ENCODE results near the gene PPP2R5B. TPM values are rescaled to one million over a fixed set of nuclear protein-coding genes. Genes with fewer than 3 reads are reported as not detected.
A peak's percentile ranks its signal among the peaks of the same experiment; 100 is the strongest.

Gene PPP2R5B
- total and polyA plus RNA-seq, 9 of the 15 experiments (the other 6 are each of a cell fraction or from before 2014, with no cell fraction given) = 0.10 to 7.8 (median 3.3) TPM

- no peak for TF ChIP-seq PHTF2 (CRISPR knock-in tag; IDR thresholded peaks at IDR 0.05)
- TF ChIP-seq XRCC4 (IDR thresholded peaks at IDR 0.05; ENCODE audit: extremely low read depth, insufficient read depth, insufficient read length) = no peak
- TF ChIP-seq CREM (IDR thresholded peaks at IDR 0.05; ENCODE audit: low read depth) = no peak
- TF ChIP-seq RBM17 (IDR thresholded peaks at IDR 0.05; ENCODE audit: borderline replicate concordance, low read depth, low read length) = no peak
Observed at GRCh38 chr11:64931290-64931689, 6.8 kb downstream of the PPP2R5B start.

DNA sequence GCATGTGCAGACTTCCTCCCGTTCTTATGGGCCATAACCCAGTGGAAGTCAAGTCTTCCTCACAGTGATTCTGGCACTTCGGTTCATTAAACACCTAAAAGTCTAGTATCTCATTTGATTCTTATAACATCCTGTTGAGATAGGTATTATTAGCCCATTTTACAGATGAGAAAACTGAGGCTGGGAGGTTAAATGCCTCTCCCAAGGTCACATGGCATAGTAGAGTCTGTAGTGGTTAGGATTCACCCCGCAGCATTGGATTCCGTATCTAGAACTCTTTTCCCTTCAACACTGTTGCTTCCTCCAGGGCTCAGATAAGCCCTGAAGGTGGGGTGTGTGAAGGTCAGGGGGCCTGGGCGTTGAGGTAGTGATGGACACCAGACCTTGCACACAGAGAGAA, 7.8 kb downstream of the PPP2R5B start:
- POLR2A ChIA-PET = interaction anchor here (1.0 kb wide), 1 partner anchor 13 kb away, joined by 3 read pairs; no protein-coding TSS in a partner anchor
- ATAC-seq (no peak), DNase-seq (ENCODE audit: extremely low read depth in 1 of 4, low spot score in 3 of 4) (no peak), FAIRE-seq (no peak)
- in situ Hi-C loops (cut with MboI) (no loop called here), intact Hi-C loops (cut with micrococcal nuclease) (no loop called here)
- H4K20me1 ChIP-seq (replicated peaks; ENCODE audit: control insufficient read depth, insufficient read depth, low read length) = no peaks in the 10 kb centered on the region; the same call in 1 of the 2 replicates
- CTCF ChIA-PET (ENCODE audit: low intra/inter-chr PET ratio) = no interaction called here
- no peaks in the 10 kb centered on the region for H3K27me3 ChIP-seq (ENCODE audit: control insufficient read depth in 2 of 2, insufficient read depth in 2 of 2, low read length in 2 of 2)
- no peak overlapping the region for H2AFZ ChIP-seq (ENCODE audit: low read depth, low read length)
- peaks cover 8 to 28% of the 10 kb centered on the region in 2 experiments; a peak in 4 of 5 replicates for H3K4me1 ChIP-seq (replicated peaks in 1 of 2; ENCODE audit: control insufficient read depth in 2 of 2, insufficient read depth in 2 of 2, low read length in 2 of 2)
- BruUV-seq (replicated peaks) = no TSS peak
- 54% methylated on average over 5 of the region's 5 CpGs for WGBS (ENCODE audit: insufficient coverage, low coverage, missing lambda C conversion rate)
- no peaks in the 10 kb centered on the region for H3K9me1 ChIP-seq (ENCODE audit: control insufficient read depth, insufficient read depth, low read length)
- H3K27ac ChIP-seq (ENCODE audit: extremely low read depth, low read depth, low read length) = no peak overlapping the region
- no peaks in the 10 kb centered on the region for H3K79me2 ChIP-seq (ENCODE audit: control insufficient read depth, insufficient read depth, low read length)
- H3K4me3 ChIP-seq = no peak overlapping the region
- no peaks in the 10 kb centered on the region for H3K9me3 ChIP-seq (replicated peaks; ENCODE audit: control insufficient read depth, insufficient read depth, low read depth, low read length)
- H3K9ac ChIP-seq (ENCODE audit: insufficient read depth in 1 of 2, low read depth in 2 of 2, low read length in 2 of 2) = no peak overlapping the region
- H3K4me2 ChIP-seq (ENCODE audit: insufficient read depth, low read length) = no peak overlapping the region
- peaks cover 7% of the 10 kb centered on the region; the same call in 1 of the 3 replicates for H3K36me3 ChIP-seq (ENCODE audit: control insufficient read depth, insufficient read depth, low read length)
- TF ChIP-seq MEIS2 (IDR thresholded peaks at IDR 0.05; ENCODE audit: partially characterized antibody) = no peak
- no peak for TF ChIP-seq CBX2 (IDR thresholded peaks at IDR 0.05; ENCODE audit: insufficient read depth, low read length, poor library complexity, severe bottlenecking)
- no peak for TF ChIP-seq SUPT5H (IDR thresholded peaks at IDR 0.05)
- TF ChIP-seq, protein P1, sequence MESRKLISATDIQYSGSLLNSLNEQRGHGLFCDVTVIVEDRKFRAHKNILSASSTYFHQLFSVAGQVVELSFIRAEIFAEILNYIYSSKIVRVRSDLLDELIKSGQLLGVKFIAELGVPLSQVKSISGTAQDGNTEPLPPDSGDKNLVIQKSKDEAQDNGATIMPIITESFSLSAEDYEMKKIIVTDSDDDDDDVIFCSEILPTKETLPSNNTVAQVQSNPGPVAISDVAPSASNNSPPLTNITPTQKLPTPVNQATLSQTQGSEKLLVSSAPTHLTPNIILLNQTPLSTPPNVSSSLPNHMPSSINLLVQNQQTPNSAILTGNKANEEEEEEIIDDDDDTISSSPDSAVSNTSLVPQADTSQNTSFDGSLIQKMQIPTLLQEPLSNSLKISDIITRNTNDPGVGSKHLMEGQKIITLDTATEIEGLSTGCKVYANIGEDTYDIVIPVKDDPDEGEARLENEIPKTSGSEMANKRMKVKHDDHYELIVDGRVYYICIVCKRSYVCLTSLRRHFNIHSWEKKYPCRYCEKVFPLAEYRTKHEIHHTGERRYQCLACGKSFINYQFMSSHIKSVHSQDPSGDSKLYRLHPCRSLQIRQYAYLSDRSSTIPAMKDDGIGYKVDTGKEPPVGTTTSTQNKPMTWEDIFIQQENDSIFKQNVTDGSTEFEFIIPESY (CRISPR knock-in tag; IDR thresholded peaks at IDR 0.05) = no peak
- TF ChIP-seq NR2C1 (IDR thresholded peaks at IDR 0.05) = no peak
- TF ChIP-seq NR2C1 (tag; IDR thresholded peaks at IDR 0.05) = no peak
- TF ChIP-seq ZNF395 (CRISPR knock-in tag; IDR thresholded peaks at IDR 0.05) = no peak

More at GRCh38 chr11:64931290-64931689, 6.8 kb downstream of the PPP2R5B start:
- no peak overlapping the region for H3K4me2 ChIP-seq (ENCODE audit: insufficient read depth, low read length)
- H3K4me1 ChIP-seq (replicated peaks in 1 of 2; ENCODE audit: control insufficient read depth in 2 of 2, insufficient read depth in 2 of 2, low read length in 2 of 2) = peaks cover 8 to 36% of the 10 kb centered on the region in 2 experiments; a peak in 4 of 5 replicates
- no TSS peak for BruUV-seq (replicated peaks)
- no peaks in the 10 kb centered on the region for H3K79me2 ChIP-seq (ENCODE audit: control insufficient read depth, insufficient read depth, low read length)
- no peak overlapping the region for H2AFZ ChIP-seq (ENCODE audit: low read depth, low read length)
- H3K9ac ChIP-seq (ENCODE audit: insufficient read depth in 1 of 2, low read depth in 2 of 2, low read length in 2 of 2) = 0 out of 4 replicates have a peak overlapping the region, but pooled peaks of 1 of the 2 experiments have one; percentile 11
- in situ Hi-C loops (cut with MboI) (no loop called here), intact Hi-C loops (cut with micrococcal nuclease) (no loop called here)
- WGBS (ENCODE audit: insufficient coverage, low coverage, missing lambda C conversion rate) = 88% methylated on average over 5 of the region's 7 CpGs
- DNase-seq (ENCODE audit: extremely low read depth in 1 of 4, low spot score in 3 of 4) (no peak), ATAC-seq (no peak), FAIRE-seq (no peak)
- H3K9me3 ChIP-seq (replicated peaks; ENCODE audit: control insufficient read depth, insufficient read depth, low read depth, low read length) = no peaks in the 10 kb centered on the region
- H3K9me1 ChIP-seq (ENCODE audit: control insufficient read depth, insufficient read depth, low read length) = no peaks in the 10 kb centered on the region
- POLR2A ChIA-PET = interaction anchor here (1.0 kb wide), 1 partner anchor 14 kb away, joined by 3 read pairs; no protein-coding TSS in a partner anchor
- no peak overlapping the region for H3K27ac ChIP-seq (ENCODE audit: extremely low read depth, low read depth, low read length)
- H4K20me1 ChIP-seq (replicated peaks; ENCODE audit: control insufficient read depth, insufficient read depth, low read length) = no peaks in the 10 kb centered on the region; the same call in 1 of the 2 replicates
- H3K36me3 ChIP-seq (ENCODE audit: control insufficient read depth, insufficient read depth, low read length) = peaks cover 7% of the 10 kb centered on the region; the same call in 1 of the 3 replicates
- no peak overlapping the region for H3K4me3 ChIP-seq
- CTCF ChIA-PET (ENCODE audit: low intra/inter-chr PET ratio) = no interaction called here
- H3K27me3 ChIP-seq (ENCODE audit: control insufficient read depth in 2 of 2, insufficient read depth in 2 of 2, low read length in 2 of 2) = no peaks in the 10 kb centered on the region
